HepG2 (cell line): Measurements from ENCODE around the gene CDK9. TPM values are rescaled to one million over a fixed set of nuclear protein-coding genes. Genes with fewer than 3 reads are reported as not detected.

Experiments
- ATAC-seq: fragments of 200-7000 bp; cut with Tn5 transposase; 3 replicates; pipeline ENCODE4 v1.9.1; 2020; ENCODE audit warnings: mild to moderate bottlenecking, moderate library complexity
- BruUV-seq: library from RNA; stranded (reverse); fragments of 400-500 nt; replicated peaks from 2 replicates; lab custom pipeline; 2021; lab: Mats Ljungman, UMichigan
- CTCF ChIA-PET: fragments of 300-600 bp; formaldehyde crosslinking; extraction: SDS; loops from one replicate; lab custom pipeline; 2021; ENCODE audit warnings: low total read pairs, inconsistent platforms, low intra/inter-chr PET ratio; lab: Yijun Ruan, JAX
- POLR2A ChIA-PET: fragments of 350-600 bp; sonication (Branson Sonifier 250); formaldehyde crosslinking; loops from one replicate; lab custom pipeline; 2020; ENCODE audit warnings: antibody characterized with exemption, inconsistent platforms; lab: Yijun Ruan, JAX
- DNase-seq: peaks from one replicate; pipeline ENCODE4 v3.0.0-alpha.2; 2015; ENCODE audit warnings: low spot score
- FAIRE-seq: peaks from 3 replicates; lab custom pipeline; 2011; peaks lifted over from hg19 to GRCh38; lab: Jason Lieb, UNC
- H2AFZ ChIP-seq: one replicate; pipeline ENCODE4 v1.6.1; 2011; ENCODE audit warnings: low read length, inconsistent platforms
- H3K27ac ChIP-seq: fragments of 300-600 bp; 3 replicates; pipeline ENCODE4 v1.8.0; 2011; ENCODE audit warnings: mixed run types, mild to moderate bottlenecking, mixed read lengths, low read length, inconsistent platforms; ENCODE audit not compliant: insufficient read depth; ENCODE audit errors: extremely low read length
- H3K27me3 ChIP-seq, 2 experiments: fragments of 200-600 bp in 1 of 2; 2 replicates in 1 of 2; 3 replicates in 1 of 2; pipeline versions ENCODE4 v1.6.0 to v1.8.0; 2011; ENCODE audit warnings: low read length in 2 of 2, mild to moderate bottlenecking in 2 of 2, moderate library complexity in 2 of 2, inconsistent platforms in 1 of 2; ENCODE audit not compliant: insufficient read depth in 2 of 2, control insufficient read depth in 1 of 2
- H3K36me3 ChIP-seq, 2 experiments: fragments of 200-600 bp in 1 of 2; replicated peaks in 1 of 2; 2 replicates in 1 of 2; 3 replicates in 1 of 2; pipeline versions ENCODE4 v1.5.1 to v1.8.0; 2011; ENCODE audit warnings: low read length in 2 of 2, inconsistent platforms in 1 of 2; ENCODE audit not compliant: insufficient read depth in 2 of 2, control insufficient read depth in 1 of 2
- H3K4me1 ChIP-seq: 2 replicates; pipeline ENCODE4 v1.5.1; 2012; ENCODE audit warnings: low read length, inconsistent platforms; ENCODE audit not compliant: insufficient read depth
- H3K4me2 ChIP-seq: 2 replicates; pipeline ENCODE4 v1.6.0; 2011; ENCODE audit warnings: low read depth, low read length, inconsistent platforms
- H3K4me3 ChIP-seq, 3 experiments: fragments of 200-600 bp in 1 of 3; sonication (generic), shearing (Covaris generic) in 1 of 3; replicated peaks in 1 of 3; 2 replicates each; pipeline ENCODE4 v1.5.1; 2011 to 2016; ENCODE audit warnings: low read length in 3 of 3, inconsistent platforms in 2 of 3, low read depth in 2 of 3, mild to moderate bottlenecking in 2 of 3, control low read depth in 1 of 3, mixed read lengths in 1 of 3; ENCODE audit not compliant: insufficient read depth in 1 of 3
- H3K79me2 ChIP-seq: one replicate; pipeline ENCODE4 v1.6.1; 2011; ENCODE audit warnings: low read length, inconsistent platforms; ENCODE audit not compliant: insufficient read depth
- H3K9ac ChIP-seq: 2 replicates; pipeline ENCODE4 v1.6.0; 2011; ENCODE audit warnings: mild to moderate bottlenecking, low read depth, low read length, inconsistent platforms; ENCODE audit not compliant: insufficient read depth
- H3K9me3 ChIP-seq: 2 replicates; pipeline ENCODE4 v1.5.1; 2012; ENCODE audit warnings: mild to moderate bottlenecking, low read length
- H4K20me1 ChIP-seq: 2 replicates; pipeline ENCODE4 v1.6.0; 2011; ENCODE audit warnings: inconsistent platforms, mild to moderate bottlenecking, low read length, moderate library complexity; ENCODE audit not compliant: insufficient read depth
- ARID2 ChIP-seq: sonication (generic); formaldehyde crosslinking; IDR thresholded peaks from 2 replicates; pipeline ENCODE4 v1.8.1; 2022; ENCODE audit warnings: mild to moderate bottlenecking, missing genetic modification reagents, borderline replicate concordance
- ETV6 ChIP-seq: sonication (generic); formaldehyde crosslinking; conservative IDR thresholded peaks from 2 replicates; pipeline ENCODE4 v1.4.0; 2020; ENCODE audit warnings: missing genetic modification reagents
- FLYWCH1 ChIP-seq: sonication (generic); formaldehyde crosslinking; IDR thresholded peaks from 2 replicates; pipeline ENCODE4 v1.8.1; 2023; ENCODE audit warnings: mild to moderate bottlenecking, missing genetic modification reagents
- NPAS2 ChIP-seq: sonication (generic); formaldehyde crosslinking; IDR thresholded peaks from 2 replicates; pipeline ENCODE4 v1.8.0; 2022; ENCODE audit warnings: mild to moderate bottlenecking, missing genetic modification reagents, borderline replicate concordance
- PAF1 ChIP-seq: IDR thresholded peaks from 2 replicates; pipeline ENCODE4 v1.6.1; 2016; ENCODE audit warnings: missing genetic modification reagents, missing compliant biosample characterization
- RXRA ChIP-seq: sonication (generic); formaldehyde crosslinking; IDR thresholded peaks from 2 replicates; pipeline ENCODE4 v1.5.1; 2020; ENCODE audit warnings: missing genetic modification reagents
- ZBTB1 ChIP-seq: sonication (generic); formaldehyde crosslinking; IDR thresholded peaks from 2 replicates; pipeline ENCODE4 v1.4.0; 2020; ENCODE audit warnings: missing genetic modification reagents, borderline replicate concordance
- ZFP37 ChIP-seq: sonication (generic); formaldehyde crosslinking; IDR thresholded peaks from 2 replicates; pipeline ENCODE4 v1.4.0; 2020; ENCODE audit warnings: missing genetic modification reagents, borderline replicate concordance
- ZNF124 ChIP-seq: sonication (generic); formaldehyde crosslinking; IDR thresholded peaks from 2 replicates; pipeline ENCODE4 v1.4.0; 2020; ENCODE audit warnings: missing genetic modification reagents
- ZNF557 ChIP-seq: sonication (generic); formaldehyde crosslinking; IDR thresholded peaks from 2 replicates; pipeline ENCODE4 v1.4.0; 2020; ENCODE audit warnings: missing genetic modification reagents
- ZNF615 ChIP-seq: sonication (generic); formaldehyde crosslinking; IDR thresholded peaks from 2 replicates; pipeline ENCODE4 v1.5.0; 2020; ENCODE audit warnings: mild to moderate bottlenecking, missing genetic modification reagents, borderline replicate concordance
- ZSCAN29 ChIP-seq: sonication (generic); formaldehyde crosslinking; conservative IDR thresholded peaks from 2 replicates; pipeline ENCODE4 v1.4.0; 2020; ENCODE audit warnings: mild to moderate bottlenecking, missing genetic modification reagents
- WGBS: methylation state at CpG from one replicate; pipeline ENCODE4 v1.1.6; 2017; ENCODE audit warnings: low lambda C conversion rate; 5-methylcytosine and 5-hydroxymethylcytosine counted together
- in situ Hi-C: cut with HindIII; loops from 2 replicates; pipeline ENCODE4 v1.10.0; 2017; ENCODE audit warnings: low pct_unique_long_range_greater_than_20kb; ENCODE audit not compliant: extremely low pct_ligation_motif_present
- intact Hi-C: fragments of 100-400 bp; cut with micrococcal nuclease; formaldehyde crosslinking; loops from one replicate; pipeline ENCODE4 v1.10.0; 2022; ENCODE audit not compliant: unreplicated experiment
- polyA plus RNA-seq, 8 experiments: library from polyadenylated mRNA; depleted of rRNA in 3 of 8; stranded (reverse) in 7 of 8; unstranded in 1 of 8; fragments of >200 nt; fragmentation: Illumina TruSeq in 4 of 8; extraction: Trizol in 4 of 8; gene quantifications; 2 replicates each; pipeline versions ENCODE4 v1.2.1 to v1.2.3, GENCODE V29; 2011 to 2016; ENCODE audit warnings: low read depth in 4 of 8, missing spikeins in 1 of 8, mixed read lengths in 1 of 8; ENCODE audit not compliant: insufficient read depth in 1 of 8
- total RNA-seq, 5 experiments: library from RNA; depleted of rRNA; stranded (reverse); fragments of >200 nt; fragmentation: Illumina TruSeq; extraction: Trizol; gene quantifications; 2 replicates each; pipeline ENCODE4 v1.2.3, GENCODE V29; 2016; ENCODE audit warnings: low read depth in 1 of 5
- TF ChIP-seq, protein P1 (sequence below): sonication (generic); formaldehyde crosslinking; IDR thresholded peaks from 2 replicates; pipeline ENCODE4 v1.5.0; 2020; ENCODE audit warnings: mild to moderate bottlenecking, low read depth, missing genetic modification reagents, borderline replicate concordance
- TF ChIP-seq, protein P2 (sequence below): IDR thresholded peaks from 2 replicates; pipeline ENCODE4 v1.6.1; 2016
- TF ChIP-seq, protein P3 (sequence below): sonication (generic); formaldehyde crosslinking; IDR thresholded peaks from 2 replicates; pipeline ENCODE4 v1.4.0; 2020; ENCODE audit warnings: missing genetic modification reagents
- TF ChIP-seq, protein P4 (sequence below): sonication (generic); formaldehyde crosslinking; IDR thresholded peaks from 2 replicates; pipeline ENCODE4 v1.5.0; 2020; ENCODE audit warnings: mild to moderate bottlenecking, missing genetic modification reagents
- TF ChIP-seq, protein P5 (sequence below): sonication (generic); formaldehyde crosslinking; IDR thresholded peaks from 2 replicates; pipeline ENCODE4 v1.8.0; 2022; ENCODE audit warnings: mild to moderate bottlenecking, missing genetic modification reagents

The CDK9 gene
- total and polyA plus RNA-seq, 2 of the 13 experiments (the other 11 are each of a cell fraction or from before 2014, with no cell fraction given): 16.8 to 21.5 TPM

DNA sequence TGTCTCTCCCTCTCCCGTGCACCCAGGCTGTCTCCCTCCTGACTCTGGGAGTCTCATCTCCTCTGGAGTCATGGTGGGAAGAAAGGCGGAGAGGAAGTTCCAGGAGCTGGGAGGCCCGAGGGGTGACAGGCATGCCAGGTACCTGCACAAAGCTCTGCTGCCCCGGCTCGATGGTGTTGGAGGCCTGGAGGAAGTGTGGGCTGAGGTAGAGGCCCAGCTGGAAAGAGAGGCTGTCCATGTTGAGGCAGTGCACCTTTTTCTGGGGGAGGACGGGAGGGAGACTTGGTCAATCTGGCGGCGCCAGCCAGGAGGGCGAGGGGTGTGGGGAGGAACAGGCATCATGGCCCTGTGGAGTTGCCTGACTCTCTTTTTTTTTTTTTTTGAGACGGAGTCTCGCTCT, 32.7 kb downstream of the CDK9 start:
- POLR2A ChIA-PET: interaction anchor here (1.2 to 1.3 kb wide), 2 partner anchors 10 to 16 kb away, joined by 4 read pairs; no protein-coding TSS in a partner anchor
- CTCF ChIA-PET: no interaction called here
- WGBS: 84% methylated on average over 11 of the region's 11 CpGs
- Histone ChIP-seq H3K4me2 (no peak overlapping the region), H3K27ac (no peak overlapping the region), H3K9ac (no peak overlapping the region), H2AFZ (no peak overlapping the region), H3K4me3 (no peak overlapping the region), H4K20me1 (no peaks in the 10 kb centered on the region), H3K79me2 (no peaks in the 10 kb centered on the region), H3K36me3 (0 out of 5 replicates have a peak, but pooled peaks cover 1 to 5% of the 10 kb centered on the region in 2 experiments), H3K4me1 (peaks cover 8% of the 10 kb centered on the region), H3K27me3 (no peaks in the 10 kb centered on the region), H3K9me3 (no peaks in the 10 kb centered on the region)
- in situ Hi-C loops: no loop called here
- FAIRE-seq: no peak
- intact Hi-C loops: no loop called here
- no peak for DNase-seq
- no peak for ATAC-seq
- no TSS peak for BruUV-seq
- TF ChIP-seq FLYWCH1 (CRISPR knock-in tag) (no peak), ZFP37 (CRISPR knock-in tag) (no peak), ZNF124 (CRISPR knock-in tag) (no peak), ZNF557 (no peak), ZBTB1 (CRISPR knock-in tag) (no peak), PAF1 (no peak), NPAS2 (CRISPR knock-in tag) (no peak), RXRA (CRISPR knock-in tag) (no peak), ARID2 (CRISPR knock-in tag) (no peak), ETV6 (CRISPR knock-in tag) (no peak), ZNF615 (no peak), ZSCAN29 (CRISPR knock-in tag) (no peak)
- TF ChIP-seq, protein P1, sequence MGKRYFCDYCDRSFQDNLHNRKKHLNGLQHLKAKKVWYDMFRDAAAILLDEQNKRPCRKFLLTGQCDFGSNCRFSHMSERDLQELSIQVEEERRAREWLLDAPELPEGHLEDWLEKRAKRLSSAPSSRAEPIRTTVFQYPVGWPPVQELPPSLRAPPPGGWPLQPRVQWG (CRISPR knock-in tag): no peak
- TF ChIP-seq, protein P2, sequence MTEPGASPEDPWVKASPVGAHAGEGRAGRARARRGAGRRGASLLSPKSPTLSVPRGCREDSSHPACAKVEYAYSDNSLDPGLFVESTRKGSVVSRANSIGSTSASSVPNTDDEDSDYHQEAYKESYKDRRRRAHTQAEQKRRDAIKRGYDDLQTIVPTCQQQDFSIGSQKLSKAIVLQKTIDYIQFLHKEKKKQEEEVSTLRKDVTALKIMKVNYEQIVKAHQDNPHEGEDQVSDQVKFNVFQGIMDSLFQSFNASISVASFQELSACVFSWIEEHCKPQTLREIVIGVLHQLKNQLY: no peak
- TF ChIP-seq, protein P3, sequence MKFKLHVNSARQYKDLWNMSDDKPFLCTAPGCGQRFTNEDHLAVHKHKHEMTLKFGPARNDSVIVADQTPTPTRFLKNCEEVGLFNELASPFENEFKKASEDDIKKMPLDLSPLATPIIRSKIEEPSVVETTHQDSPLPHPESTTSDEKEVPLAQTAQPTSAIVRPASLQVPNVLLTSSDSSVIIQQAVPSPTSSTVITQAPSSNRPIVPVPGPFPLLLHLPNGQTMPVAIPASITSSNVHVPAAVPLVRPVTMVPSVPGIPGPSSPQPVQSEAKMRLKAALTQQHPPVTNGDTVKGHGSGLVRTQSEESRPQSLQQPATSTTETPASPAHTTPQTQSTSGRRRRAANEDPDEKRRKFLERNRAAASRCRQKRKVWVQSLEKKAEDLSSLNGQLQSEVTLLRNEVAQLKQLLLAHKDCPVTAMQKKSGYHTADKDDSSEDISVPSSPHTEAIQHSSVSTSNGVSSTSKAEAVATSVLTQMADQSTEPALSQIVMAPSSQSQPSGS (CRISPR knock-in tag): no peak
- TF ChIP-seq, protein P4, sequence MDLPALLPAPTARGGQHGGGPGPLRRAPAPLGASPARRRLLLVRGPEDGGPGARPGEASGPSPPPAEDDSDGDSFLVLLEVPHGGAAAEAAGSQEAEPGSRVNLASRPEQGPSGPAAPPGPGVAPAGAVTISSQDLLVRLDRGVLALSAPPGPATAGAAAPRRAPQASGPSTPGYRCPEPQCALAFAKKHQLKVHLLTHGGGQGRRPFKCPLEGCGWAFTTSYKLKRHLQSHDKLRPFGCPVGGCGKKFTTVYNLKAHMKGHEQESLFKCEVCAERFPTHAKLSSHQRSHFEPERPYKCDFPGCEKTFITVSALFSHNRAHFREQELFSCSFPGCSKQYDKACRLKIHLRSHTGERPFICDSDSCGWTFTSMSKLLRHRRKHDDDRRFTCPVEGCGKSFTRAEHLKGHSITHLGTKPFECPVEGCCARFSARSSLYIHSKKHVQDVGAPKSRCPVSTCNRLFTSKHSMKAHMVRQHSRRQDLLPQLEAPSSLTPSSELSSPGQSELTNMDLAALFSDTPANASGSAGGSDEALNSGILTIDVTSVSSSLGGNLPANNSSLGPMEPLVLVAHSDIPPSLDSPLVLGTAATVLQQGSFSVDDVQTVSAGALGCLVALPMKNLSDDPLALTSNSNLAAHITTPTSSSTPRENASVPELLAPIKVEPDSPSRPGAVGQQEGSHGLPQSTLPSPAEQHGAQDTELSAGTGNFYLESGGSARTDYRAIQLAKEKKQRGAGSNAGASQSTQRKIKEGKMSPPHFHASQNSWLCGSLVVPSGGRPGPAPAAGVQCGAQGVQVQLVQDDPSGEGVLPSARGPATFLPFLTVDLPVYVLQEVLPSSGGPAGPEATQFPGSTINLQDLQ (CRISPR knock-in tag): no peak
- TF ChIP-seq, protein P5, sequence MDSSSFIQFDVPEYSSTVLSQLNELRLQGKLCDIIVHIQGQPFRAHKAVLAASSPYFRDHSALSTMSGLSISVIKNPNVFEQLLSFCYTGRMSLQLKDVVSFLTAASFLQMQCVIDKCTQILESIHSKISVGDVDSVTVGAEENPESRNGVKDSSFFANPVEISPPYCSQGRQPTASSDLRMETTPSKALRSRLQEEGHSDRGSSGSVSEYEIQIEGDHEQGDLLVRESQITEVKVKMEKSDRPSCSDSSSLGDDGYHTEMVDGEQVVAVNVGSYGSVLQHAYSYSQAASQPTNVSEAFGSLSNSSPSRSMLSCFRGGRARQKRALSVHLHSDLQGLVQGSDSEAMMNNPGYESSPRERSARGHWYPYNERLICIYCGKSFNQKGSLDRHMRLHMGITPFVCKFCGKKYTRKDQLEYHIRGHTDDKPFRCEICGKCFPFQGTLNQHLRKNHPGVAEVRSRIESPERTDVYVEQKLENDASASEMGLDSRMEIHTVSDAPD (CRISPR knock-in tag): no peak
